Measurements from ENCODE around the gene LRIG1.

GRCh38 chr3:66465034-66465433, 35.8 kb downstream of the LRIG1 start:
- TF ChIP-seq TEAD4 (IDR thresholded peaks at IDR 0.05; ENCODE audit: low read length) (no peak), TEAD4 (CRISPR knock-in tag; IDR thresholded peaks at IDR 0.05; ENCODE audit: borderline replicate concordance) (no peak), ZNF57 (CRISPR knock-in tag; IDR thresholded peaks at IDR 0.05) (no peak), EP300 (IDR thresholded peaks at IDR 0.05; ENCODE audit: low read length) (no peak), CTCF (IDR thresholded peaks at IDR 0.05 in 2 of 3, conservative IDR thresholded peaks at IDR 0.05 in 1 of 3; ENCODE audit: insufficient read depth in 2 of 3, low read depth in 1 of 3, low read length in 3 of 3) (no peak), ZNF23 (CRISPR knock-in tag; IDR thresholded peaks at IDR 0.05) (no peak), MCM5 (IDR thresholded peaks at IDR 0.05; ENCODE audit: low read depth) (no peak), SAP30 (IDR thresholded peaks at IDR 0.05; ENCODE audit: borderline replicate concordance, insufficient read depth, low read depth, low read length, poor library complexity, severe bottlenecking) (no peak), HLTF (IDR thresholded peaks at IDR 0.05) (no peak), NFIC (IDR thresholded peaks at IDR 0.05) (no peak), FOXM1 (IDR thresholded peaks at IDR 0.05; ENCODE audit: low read depth) (no peak), FOXM1 (CRISPR knock-in tag; IDR thresholded peaks at IDR 0.05; ENCODE audit: low read depth) (no peak), ZNF384 (IDR thresholded peaks at IDR 0.05; ENCODE audit: low read depth, low read length) (no peak), WHSC1 (IDR thresholded peaks at IDR 0.05; ENCODE audit: low read length) (no peak), BACH1 (tag; IDR thresholded peaks at IDR 0.05) (no peak), KLF13 (tag; IDR thresholded peaks at IDR 0.05; ENCODE audit: borderline replicate concordance, low read depth) (no peak)
